Umbilical cord (tissue), 2 donors: Measurements from ENCODE around the gene ACADSB. TPM values are rescaled to one million over a fixed set of nuclear protein-coding genes. Genes with fewer than 3 reads are reported as not detected.

Source experiments
- DNase-seq: peaks from one replicate; pipeline ENCODE4 v3.0.0-alpha.2; 2015; ENCODE audit warnings: low spot score
- total RNA-seq: library from RNA; depleted of rRNA; stranded (reverse); fragments of >200 nt; gene quantifications from one replicate; pipeline ENCODE4 v1.2.3, GENCODE V29; 2014; ENCODE audit warnings: low replicate concordance; ENCODE audit not compliant: insufficient read depth

The ACADSB gene
- total RNA-seq, 1 donor from 2014 or later = 10.6 TPM

- DNase-seq = no peak
These were observed 7.4 kb upstream of the ACADSB start for GRCh38 chr10:123001370-123001769.

- DNase-seq = no peak
These were observed 4.5 kb upstream of the ACADSB start for GRCh38 chr10:123004298-123004697.

GRCh38 chr10:123007558-123008354, 1.1 kb upstream of the ACADSB start:
- peak; percentile 62 for DNase-seq

GRCh38 chr10:123009105-123009820, 457 bp downstream of the ACADSB start:
- peak; percentile 25 for DNase-seq

GRCh38 chr10:123011987-123012386, 3.2 kb downstream of the ACADSB start:
- no peak for DNase-seq

GRCh38 chr10:123013456-123014419, 4.9 kb downstream of the ACADSB start:
- no peak for DNase-seq

GRCh38 chr10:123014772-123015171, 6.0 kb downstream of the ACADSB start:
- DNase-seq = no peak

GRCh38 chr10:123016228-123016627, 7.4 kb downstream of the ACADSB start:
- DNase-seq = no peak

GRCh38 chr10:123017421-123018165, 8.8 kb downstream of the ACADSB start:
- peak; percentile 17 for DNase-seq

- DNase-seq = no peak
These were observed 9.7 kb downstream of the ACADSB start for GRCh38 chr10:123018531-123018930.

GRCh38 chr10:123019264-123019663, 10.5 kb downstream of the ACADSB start:
- DNase-seq = no peak

GRCh38 chr10:123019941-123020703, 11.3 kb downstream of the ACADSB start:
- DNase-seq = no peak

GRCh38 chr10:123021517-123021916, 12.7 kb downstream of the ACADSB start:
- DNase-seq = no peak

GRCh38 chr10:123024540-123024939, 15.7 kb downstream of the ACADSB start:
- no peak for DNase-seq

- DNase-seq = no peak
These were observed 17.5 kb downstream of the ACADSB start for GRCh38 chr10:123026302-123026701.

GRCh38 chr10:123027861-123028260, 19.1 kb downstream of the ACADSB start:
- DNase-seq = no peak

- no peak for DNase-seq
These were observed 22.3 kb downstream of the ACADSB start for GRCh38 chr10:123031124-123031523.

- no peak for DNase-seq
These were observed 25.5 kb downstream of the ACADSB start for GRCh38 chr10:123034332-123034731.

- DNase-seq = no peak
These were observed 26.8 kb downstream of the ACADSB start for GRCh38 chr10:123035467-123036086.
